ENCODE data around the gene CDH9.

DNA sequence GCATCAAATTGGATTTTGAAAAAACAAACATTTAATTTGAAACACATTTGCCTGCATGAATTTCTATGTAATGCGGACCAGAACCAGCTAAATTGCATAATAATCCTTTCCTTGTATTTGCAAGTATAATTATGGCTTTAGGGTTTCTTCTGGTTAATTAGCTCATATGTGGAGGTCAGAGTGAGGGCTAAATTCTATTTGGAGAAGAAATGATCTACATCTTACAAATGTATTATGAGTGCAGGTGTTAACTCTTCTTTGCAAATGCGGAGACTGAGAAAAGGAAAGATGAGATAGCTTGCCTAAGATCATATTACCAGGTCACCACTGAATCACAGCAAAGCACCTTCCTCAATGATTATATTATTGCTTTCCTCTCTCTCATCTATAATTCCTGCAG, 194.7 kb downstream of the CDH9 start:
- no peak for TF ChIP-seq CTCF (IDR thresholded peaks at IDR 0.05)
- no peak for TF ChIP-seq POLR2A (IDR thresholded peaks at IDR 0.05; ENCODE audit: low read depth)
- no peak for TF ChIP-seq POLR2AphosphoS5 (IDR thresholded peaks at IDR 0.05)
- no peak for TF ChIP-seq EP300 (IDR thresholded peaks at IDR 0.05)
